Spleen (tissue), 11 donors: ENCODE data around the gene SYNDIG1L. TPM values are rescaled to one million over a fixed set of nuclear protein-coding genes. Genes with fewer than 3 reads are reported as not detected.

Experiments
- DNase-seq: peaks from one replicate; pipeline ENCODE4 v3.0.0-alpha.2; 2020
- H3K27ac ChIP-seq, 8 donors: fragments of 200-600 bp; sonication (generic) in 7 of 8; 1 replicate in 4 of 8; 2 replicates in 4 of 8; pipeline versions ENCODE4 v1.5.0 to v1.8.0; 2016 to 2021; ENCODE audit warnings: inconsistent platforms in 4 of 8, mild to moderate bottlenecking in 4 of 8, moderate library complexity in 1 of 8
- H3K27me3 ChIP-seq, 7 donors: fragments of 200-600 bp; sonication (generic) in 6 of 7; replicated peaks in 1 of 7; 1 replicate in 4 of 7; 2 replicates in 3 of 7; pipeline versions ENCODE4 v1.5.0 to v1.8.0; 2016 to 2021; ENCODE audit warnings: inconsistent platforms in 3 of 7, mild to moderate bottlenecking in 1 of 7
- H3K36me3 ChIP-seq, 6 donors: fragments of 200-600 bp; sonication (generic) in 5 of 6; 1 replicate in 4 of 6; 2 replicates in 2 of 6; pipeline versions ENCODE4 v1.5.0 to v1.8.0; 2016 to 2021; ENCODE audit warnings: inconsistent platforms in 2 of 6
- H3K4me1 ChIP-seq, 6 donors: fragments of 200-600 bp; sonication (generic) in 5 of 6; 1 replicate in 3 of 6; 2 replicates in 3 of 6; pipeline versions ENCODE4 v1.5.0 to v1.8.0; 2016 to 2021; ENCODE audit warnings: inconsistent platforms in 3 of 6
- H3K4me3 ChIP-seq, 8 donors: fragments of 200-600 bp; sonication (generic) in 7 of 8; 1 replicate in 4 of 8; 2 replicates in 4 of 8; pipeline versions ENCODE4 v1.5.0 to v1.8.0; 2016 to 2021; ENCODE audit warnings: inconsistent platforms in 4 of 8, mild to moderate bottlenecking in 4 of 8, moderate library complexity in 2 of 8
- H3K9me3 ChIP-seq, 8 donors: fragments of 200-600 bp; sonication (generic) in 7 of 8; 1 replicate in 4 of 8; 2 replicates in 4 of 8; pipeline versions ENCODE4 v1.5.0 to v1.8.0; 2016 to 2021; ENCODE audit warnings: inconsistent platforms in 4 of 8
- CTCF ChIP-seq, 11 experiments: fragments of 200-600 bp in 7 of 11; fragments of 450-650 bp in 4 of 11; sonication (generic) in 4 of 11; IDR thresholded peaks in 8 of 11; conservative IDR thresholded peaks in 3 of 11; 1 replicate in 7 of 11; 2 replicates in 4 of 11; pipeline versions ENCODE4 v1.4.0 to v1.8.0; 2016 to 2021; ENCODE audit warnings: antibody characterized with exemption in 11 of 11, inconsistent platforms in 4 of 11, mild to moderate bottlenecking in 1 of 11
- POLR2A ChIP-seq, 3 donors: fragments of 450-650 bp; IDR thresholded peaks; one replicate each; pipeline ENCODE4 v1.5.1; 2017; ENCODE audit warnings: antibody characterized with exemption in 3 of 3, mild to moderate bottlenecking in 1 of 3
- POLR2AphosphoS5 ChIP-seq, 3 donors: sonication (generic); formaldehyde crosslinking; IDR thresholded peaks; one replicate each; pipeline ENCODE4 v1.5.1; 2017; ENCODE audit warnings: antibody characterized with exemption in 3 of 3
- WGBS, 5 donors: extraction: QIAGEN DNeasy Blood & Tissue Kit in 3 of 5; methylation state at CpG; one replicate each; pipeline versions ENCODE4 v1.1.5 to v1.1.7; 2013 to 2018; 5-methylcytosine and 5-hydroxymethylcytosine counted together
- intact Hi-C: fragments of 100-400 bp; cut with DNase I; formaldehyde crosslinking; loops from one replicate; pipeline ENCODE4 v1.15.0; 2023; ENCODE audit warnings: low total_unique reads
- polyA plus RNA-seq, 3 donors: library from polyadenylated mRNA; stranded (reverse); fragments of 200-250 nt; gene quantifications; one replicate each; pipeline ENCODE4 v1.2.1, GENCODE V29; 2013
- total RNA-seq, 7 donors: library from RNA; depleted of rRNA in 3 of 7; stranded (reverse); fragments of >200 nt in 3 of 7; fragmentation: NEBNext Ultra II Directional in 4 of 7; extraction: Animal tissue kit (Norgen Biotek cat#: 25700) in 4 of 7; gene quantifications; one replicate each; pipeline versions ENCODE4 v1.1.0 to v1.2.1, GENCODE V29; 2016 to 2021
- donor health status: healthy with polysubstance abuse.
- donor health status: DM: no; HTN: no; CAD: no; lungs with moderate emphysema.
- donor health status: DM: no; HTN: no; CAD: no.
- donor health status: Bipolar disorder and iron deficiency.
- donor health status: healthy.
- donor health status: DM: no; HTN: no; CAD: no.
- donor health status: DM: yes; HTN: yes; CAD: no.

SYNDIG1L gene
- total and polyA plus RNA-seq, 10 donors: 0.03 to 0.52 (median 0.22) TPM; not detected in 1

- H3K4me3 ChIP-seq: no peak overlapping the region
- no peak overlapping the region for H3K27ac ChIP-seq
- no peaks in the 10 kb centered on the region for H3K4me1 ChIP-seq
- intact Hi-C loops: no loop called here
- no peaks in the 10 kb centered on the region for H3K27me3 ChIP-seq
- WGBS, 5 donors: 85 to 90% (median 88%) methylated on average over 3 of the region's 3 CpGs
- H3K36me3 ChIP-seq: no peaks in the 10 kb centered on the region
- no peaks in the 10 kb centered on the region for H3K9me3 ChIP-seq
- TF ChIP-seq POLR2A (IDR thresholded peaks at IDR 0.05): no peak
- no peak for DNase-seq
Measured at GRCh38 chr14:74441113-74441512, 15.1 kb upstream of the SYNDIG1L start.

- Histone ChIP-seq H3K27me3 (no peaks in the 10 kb centered on the region), H3K27ac (no peak overlapping the region), H3K9me3 (no peaks in the 10 kb centered on the region), H3K36me3 (no peaks in the 10 kb centered on the region), H3K4me1 (no peaks in the 10 kb centered on the region), H3K4me3 (no peak overlapping the region)
- DNase-seq: no peak
- intact Hi-C loops: no loop called here
- 73 to 85% (median 79%) methylated on average over 3 of the region's 3 CpGs for WGBS, 5 donors
- TF ChIP-seq POLR2A (IDR thresholded peaks at IDR 0.05) (no peak), POLR2AphosphoS5 (IDR thresholded peaks at IDR 0.05) (no peak), CTCF (IDR thresholded peaks at IDR 0.05 in 8 of 11, conservative IDR thresholded peaks at IDR 0.05 in 3 of 11) (no peak)
Measured at GRCh38 chr14:74438351-74438915, 12.4 kb upstream of the SYNDIG1L start.

- Histone ChIP-seq H3K36me3 (no peaks in the 10 kb centered on the region), H3K27me3 (no peaks in the 10 kb centered on the region), H3K27ac (no peak overlapping the region), H3K4me3 (no peak overlapping the region), H3K4me1 (no peaks in the 10 kb centered on the region), H3K9me3 (no peaks in the 10 kb centered on the region)
- intact Hi-C loops: no loop called here
- WGBS, 5 donors: 20 to 40% (median 22%) methylated on average over 3 of the region's 3 CpGs
- no peak for TF ChIP-seq POLR2AphosphoS5 (IDR thresholded peaks at IDR 0.05)
- DNase-seq: no peak
Measured at GRCh38 chr14:74437496-74438053, 11.6 kb upstream of the SYNDIG1L start.

- H3K27me3 ChIP-seq: no peaks in the 10 kb centered on the region
- H3K4me3 ChIP-seq: no peak overlapping the region
- WGBS, 5 donors: 31 to 38% (median 34%) methylated on average over 2 of the region's 2 CpGs
- no peaks in the 10 kb centered on the region for H3K36me3 ChIP-seq
- intact Hi-C loops: no loop called here
- H3K27ac ChIP-seq: no peak overlapping the region
- no peak for TF ChIP-seq POLR2A (IDR thresholded peaks at IDR 0.05)
- no peak for TF ChIP-seq CTCF (IDR thresholded peaks at IDR 0.05 in 8 of 11, conservative IDR thresholded peaks at IDR 0.05 in 3 of 11)
- no peak for TF ChIP-seq POLR2AphosphoS5 (IDR thresholded peaks at IDR 0.05)
- DNase-seq: no peak
- H3K9me3 ChIP-seq: no peaks in the 10 kb centered on the region
- H3K4me1 ChIP-seq: no peaks in the 10 kb centered on the region
Measured at GRCh38 chr14:74434294-74434693, 8.3 kb upstream of the SYNDIG1L start.

GRCh38 chr14:74429991-74430390, 4.0 kb upstream of the SYNDIG1L start:
- Histone ChIP-seq H3K36me3 (no peaks in the 10 kb centered on the region), H3K4me1 (peaks cover 0 to 11% (median 7%) of the 10 kb centered on the region in 6 donors), H3K27me3 (peaks cover 0 to 30% (median 13%) of the 10 kb centered on the region in 7 donors), H3K27ac (no peak overlapping the region), H3K9me3 (no peaks in the 10 kb centered on the region), H3K4me3 (no peak overlapping the region)
- intact Hi-C loops: no loop called here
- 85 to 93% (median 90%) methylated on average over 7 of the region's 7 CpGs for WGBS, 5 donors
- no peak for DNase-seq
- no peak for TF ChIP-seq CTCF (IDR thresholded peaks at IDR 0.05 in 8 of 11, conservative IDR thresholded peaks at IDR 0.05 in 3 of 11)
- no peak for TF ChIP-seq POLR2A (IDR thresholded peaks at IDR 0.05)
- no peak for TF ChIP-seq POLR2AphosphoS5 (IDR thresholded peaks at IDR 0.05)
